Posterior vena cava (tissue), 2 donors: ENCODE results near the gene CDH12. TPM values are rescaled to one million over a fixed set of nuclear protein-coding genes. Genes with fewer than 3 reads are reported as not detected.
"Not testable (repeated sequence)": the region's sequence is repeated elsewhere in the genome, so short reads cannot be mapped to it uniquely, and the experiment has no call there.

Experiments
- DNase-seq: peaks from one replicate; pipeline ENCODE4 v3.0.0-alpha.2; 2020; ENCODE audit warnings: low spot score
- intact Hi-C, 2 donors: fragments of 100-400 bp; cut with DNase I; formaldehyde crosslinking; loops; one replicate each; pipeline versions ENCODE4 v1.14.1 to v1.14.2; 2022 to 2023
- total RNA-seq, 2 donors: library from RNA; stranded (reverse); fragmentation: NEBNext Ultra II Directional; extraction: Animal tissue kit (Norgen Biotek cat#: 25700); gene quantifications; one replicate each; pipeline ENCODE4 v1.2.1, GENCODE V29; 2021
- donor health status: DM: yes; HTN: yes; CAD: no.
- donor health status: DM: yes; HTN: yes; CAD: no.

Gene CDH12
- total RNA-seq, 2 donors from 2014 or later: not detected

- DNase-seq: no peak
- intact Hi-C loops: no loop called here
Measured at GRCh38 chr5:22596404-22596970, 256.7 kb downstream of the CDH12 start.

- intact Hi-C loops: no loop called here
Measured at GRCh38 chr5:22594491-22594890, 258.7 kb downstream of the CDH12 start.

GRCh38 chr5:22593592-22593991, 259.6 kb downstream of the CDH12 start:
- DNase-seq: no peak
- intact Hi-C loops: no loop called here

More at GRCh38 chr5:22594491-22594890, 258.7 kb downstream of the CDH12 start:
- no peak for DNase-seq

GRCh38 chr5:22591461-22591860, 261.7 kb downstream of the CDH12 start:
- intact Hi-C loops: no loop called here
- DNase-seq: no peak

GRCh38 chr5:22590677-22591268, 262.4 kb downstream of the CDH12 start:
- intact Hi-C loops: no loop called here
- no peak for DNase-seq

GRCh38 chr5:22577711-22578110, 275.4 kb downstream of the CDH12 start:
- intact Hi-C loops: no loop called here
- no peak for DNase-seq

GRCh38 chr5:22577006-22577405, 276.1 kb downstream of the CDH12 start:
- intact Hi-C loops: no loop called here

GRCh38 chr5:22572941-22573340, 280.2 kb downstream of the CDH12 start:
- intact Hi-C loops: no loop called here

More at GRCh38 chr5:22577006-22577405, 276.1 kb downstream of the CDH12 start:
- DNase-seq: no peak

GRCh38 chr5:22567983-22568382, 285.2 kb downstream of the CDH12 start:
- DNase-seq: no peak
- intact Hi-C loops: no loop called here

More at GRCh38 chr5:22572941-22573340, 280.2 kb downstream of the CDH12 start:
- DNase-seq: no peak

- intact Hi-C loops: no loop called here
- DNase-seq: no peak
Measured at GRCh38 chr5:22560147-22560546, 293.0 kb downstream of the CDH12 start.

GRCh38 chr5:22557251-22557650, 295.9 kb downstream of the CDH12 start:
- intact Hi-C loops: no loop called here

GRCh38 chr5:22554475-22554874, 298.7 kb downstream of the CDH12 start:
- intact Hi-C loops: no loop called here

More at GRCh38 chr5:22557251-22557650, 295.9 kb downstream of the CDH12 start:
- no peak for DNase-seq

GRCh38 chr5:22549876-22550671, 303.1 kb downstream of the CDH12 start:
- intact Hi-C loops: no loop called here
- no peak for DNase-seq

More at GRCh38 chr5:22554475-22554874, 298.7 kb downstream of the CDH12 start:
- no peak for DNase-seq

- no peak for DNase-seq
- intact Hi-C loops: no loop called here
Measured at GRCh38 chr5:22542340-22542739, 310.8 kb downstream of the CDH12 start.

- intact Hi-C loops: no loop called here
- no peak for DNase-seq
Measured at GRCh38 chr5:22541037-22541436, 312.1 kb downstream of the CDH12 start.

- intact Hi-C loops: loop anchor here in 1 of 2 donors (1.0 kb wide), 1 partner anchor 7 kb away; no protein-coding TSS in a partner anchor
- no peak for DNase-seq
Measured at GRCh38 chr5:22539762-22540161, 313.4 kb downstream of the CDH12 start.

GRCh38 chr5:22531986-22532385, 321.2 kb downstream of the CDH12 start:
- intact Hi-C loops: loop anchor here in 1 of 2 donors (1.0 kb wide), 1 partner anchor 8 kb away; no protein-coding TSS in a partner anchor

GRCh38 chr5:22521521-22521920, 331.6 kb downstream of the CDH12 start:
- intact Hi-C loops: no loop called here
- no peak for DNase-seq

More at GRCh38 chr5:22531986-22532385, 321.2 kb downstream of the CDH12 start:
- no peak for DNase-seq

- intact Hi-C loops, DNase-seq: not testable (repeated sequence)
Measured at GRCh38 chr5:22516497-22516896, 336.6 kb downstream of the CDH12 start.

GRCh38 chr5:22514231-22514630, 338.9 kb downstream of the CDH12 start:
- intact Hi-C loops: no loop called here
- no peak for DNase-seq
